ENCODE measurements around the gene PIM3.

PIM3 gene

DNA sequence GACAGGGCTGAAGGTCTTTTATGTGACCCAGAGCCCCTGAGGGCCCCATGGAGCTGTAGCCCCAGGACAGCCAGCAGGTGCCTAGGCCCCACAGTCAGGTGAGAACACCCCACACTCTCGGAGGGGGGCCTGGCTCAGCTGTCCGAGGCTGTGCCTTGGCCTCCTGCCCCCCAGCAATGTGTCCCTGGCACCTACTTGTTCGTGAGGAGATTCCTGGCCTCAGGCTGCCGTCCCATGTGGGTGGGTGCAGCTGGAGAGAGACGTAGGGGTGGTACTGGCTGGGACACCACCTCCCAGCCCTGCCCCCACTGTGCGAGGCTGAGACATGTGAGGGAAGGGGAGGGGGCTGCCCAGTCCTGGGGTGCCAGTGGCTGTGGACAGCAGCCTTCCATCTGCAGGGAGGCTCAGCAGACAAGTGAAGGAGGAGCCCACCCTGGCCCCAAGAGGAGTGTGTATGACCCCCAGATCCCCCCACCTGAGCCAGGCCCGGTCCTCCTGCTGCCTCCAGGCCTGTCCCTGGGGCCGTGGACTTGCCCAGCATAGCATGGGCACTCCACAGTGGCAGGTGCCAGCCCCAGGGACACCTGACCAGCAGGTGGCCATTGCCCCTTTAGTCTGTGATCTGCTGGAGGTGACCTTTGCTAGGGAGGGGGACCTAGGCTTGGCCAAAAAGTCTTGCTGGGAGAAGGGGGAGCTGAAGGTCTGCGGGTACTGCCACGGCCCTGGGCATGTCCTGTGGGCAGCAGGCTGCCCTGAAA lies 35.0 kb downstream of the PIM3 start:
- in situ Hi-C loops (cut with MboI; ENCODE audit: low pct_unique_long_range_greater_than_20kb, low sequenced_read_pairs) = no loop called here

DNA sequence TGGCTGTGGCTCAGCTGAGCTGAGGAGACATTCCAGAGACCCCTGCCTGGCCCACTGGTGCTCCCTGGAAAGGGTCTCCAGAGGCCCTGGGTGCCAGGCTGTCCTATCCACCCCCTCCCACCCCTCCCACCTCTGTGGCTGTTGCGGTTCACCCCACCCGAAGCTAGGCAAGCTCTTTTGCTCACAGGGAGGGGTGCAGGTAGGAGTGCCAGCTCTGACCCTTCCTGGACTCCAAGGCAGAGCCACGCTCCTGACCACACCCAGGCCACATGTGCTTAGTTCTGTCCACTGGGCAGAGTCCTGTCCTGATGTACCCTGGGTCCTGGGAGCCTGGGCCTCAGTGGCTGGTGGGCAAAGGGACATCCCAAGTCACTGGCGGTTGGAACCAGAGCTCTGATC lies 35.5 kb downstream of the PIM3 start:
- no peak for DNase-seq
- in situ Hi-C loops (cut with MboI; ENCODE audit: low pct_unique_long_range_greater_than_20kb, low sequenced_read_pairs) = no loop called here

More for the DNA sequence above, 35.0 kb downstream of the PIM3 start:
- no peak for DNase-seq

DNA sequence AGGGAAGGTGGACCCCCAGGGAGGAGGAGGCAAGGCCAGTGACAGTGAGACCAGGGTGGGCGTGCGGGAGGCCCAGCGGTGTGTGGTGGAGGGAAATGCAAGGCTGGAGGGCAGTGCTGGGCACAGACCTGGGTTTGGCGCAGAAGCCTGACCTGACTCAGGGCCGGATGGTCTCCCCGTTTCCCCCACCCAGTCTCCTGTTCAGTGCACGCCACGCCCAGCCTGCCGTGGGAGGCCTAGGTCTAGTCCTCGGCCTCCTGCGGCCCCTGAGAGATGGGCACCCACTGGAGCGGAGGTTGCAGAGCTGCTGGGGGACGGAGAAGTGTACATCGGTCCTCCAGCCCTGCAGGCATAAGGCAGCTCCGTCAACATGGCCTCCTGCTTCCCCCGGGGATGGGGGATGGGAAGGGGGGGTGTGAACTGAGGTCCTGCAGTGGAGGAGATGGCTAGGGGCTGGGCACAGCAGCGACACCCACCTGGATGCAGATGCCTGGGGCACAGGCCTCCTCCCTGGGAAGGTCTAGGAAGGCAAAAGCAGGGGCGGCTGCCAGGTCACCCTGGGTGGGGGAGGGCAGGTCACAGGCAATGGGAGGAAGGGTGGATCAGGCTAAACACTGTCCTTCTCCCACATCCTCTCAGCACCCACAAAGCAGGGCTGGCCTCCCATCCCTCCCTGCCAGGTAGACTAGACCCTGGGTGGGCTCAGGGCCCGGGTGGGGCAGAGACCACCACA lies 36.1 kb downstream of the PIM3 start:
- in situ Hi-C loops (cut with MboI; ENCODE audit: low pct_unique_long_range_greater_than_20kb, low sequenced_read_pairs) = no loop called here

DNA sequence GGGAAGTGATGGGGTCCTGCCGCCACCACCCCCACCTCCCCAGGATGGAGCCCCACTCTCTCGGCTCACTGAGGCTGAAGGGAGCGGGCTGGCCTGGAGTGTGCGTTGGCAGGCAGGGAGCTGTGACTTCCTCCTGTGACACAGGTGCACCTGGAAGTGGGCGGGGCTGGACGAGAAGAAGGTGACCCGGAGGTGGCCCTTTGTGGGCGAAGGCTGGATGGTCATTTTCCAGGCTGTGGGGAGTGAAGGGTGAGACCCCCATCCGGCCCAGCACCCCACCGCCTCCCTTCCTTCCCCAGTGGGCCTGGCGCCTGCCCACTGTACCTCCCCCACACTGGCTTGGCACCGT lies 36.7 kb downstream of the PIM3 start:
- no peak for DNase-seq
- in situ Hi-C loops (cut with MboI; ENCODE audit: low pct_unique_long_range_greater_than_20kb, low sequenced_read_pairs) = no loop called here

More for the DNA sequence above, 36.1 kb downstream of the PIM3 start:
- DNase-seq = no peak

DNA sequence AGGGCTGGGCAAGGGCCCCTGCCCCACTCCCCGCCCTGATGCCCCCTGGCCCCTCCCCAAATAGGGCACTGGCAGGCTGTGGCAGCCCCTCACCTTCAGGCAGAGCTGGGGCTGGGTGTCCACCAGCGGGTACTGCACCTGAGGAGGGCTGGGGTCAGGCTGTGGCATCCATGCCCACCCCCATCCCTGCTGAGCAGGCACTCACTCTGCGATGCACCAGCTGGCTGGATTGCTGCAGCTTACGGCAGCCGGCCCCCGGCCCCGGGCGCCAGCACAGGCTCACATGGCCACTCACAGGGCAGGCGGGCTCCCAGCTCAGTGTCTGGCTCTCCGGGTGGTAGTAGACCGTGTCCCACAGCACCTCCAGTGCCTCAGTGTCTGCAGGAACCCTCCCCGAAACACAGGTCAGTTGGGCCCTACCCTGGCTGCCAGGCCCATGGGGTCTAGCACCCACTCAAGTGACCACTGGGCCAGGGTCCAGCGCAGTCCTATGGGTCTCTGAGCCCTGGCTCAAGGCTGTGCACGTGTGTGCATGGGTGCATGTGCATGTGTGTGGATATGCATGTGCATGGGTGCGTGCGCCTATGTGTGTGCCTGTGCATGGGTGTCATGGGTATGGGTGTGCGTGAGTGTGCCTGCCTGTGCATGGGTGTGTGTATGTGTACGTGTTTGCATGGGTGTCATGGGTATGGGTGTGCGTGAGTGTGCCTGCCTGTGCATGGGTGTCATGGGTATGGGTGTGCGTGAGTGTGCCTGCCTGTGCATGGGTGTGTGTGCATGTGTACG lies 37.6 kb downstream of the PIM3 start:
- no peak for DNase-seq
- in situ Hi-C loops (cut with MboI; ENCODE audit: low pct_unique_long_range_greater_than_20kb, low sequenced_read_pairs) = no loop called here

DNA sequence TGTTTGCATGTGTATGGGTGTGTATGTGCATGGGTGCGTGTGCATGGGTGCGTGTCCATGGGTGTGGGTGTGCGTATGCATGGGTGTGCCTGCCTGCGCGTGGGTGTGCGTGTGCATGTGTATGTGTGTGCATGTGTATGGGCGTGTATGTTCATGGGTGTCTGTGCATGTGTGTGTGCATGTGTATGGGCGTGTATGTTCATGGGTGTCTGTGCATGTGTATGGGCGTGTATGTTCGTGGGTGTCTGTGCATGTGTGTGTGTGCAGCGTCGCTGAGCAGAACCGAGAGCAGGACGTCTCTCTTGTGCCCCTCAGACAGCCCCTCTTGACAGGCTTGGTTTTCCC lies 38.1 kb downstream of the PIM3 start:
- in situ Hi-C loops (cut with MboI; ENCODE audit: low pct_unique_long_range_greater_than_20kb, low sequenced_read_pairs) = no loop called here
- DNase-seq = no peak

DNA sequence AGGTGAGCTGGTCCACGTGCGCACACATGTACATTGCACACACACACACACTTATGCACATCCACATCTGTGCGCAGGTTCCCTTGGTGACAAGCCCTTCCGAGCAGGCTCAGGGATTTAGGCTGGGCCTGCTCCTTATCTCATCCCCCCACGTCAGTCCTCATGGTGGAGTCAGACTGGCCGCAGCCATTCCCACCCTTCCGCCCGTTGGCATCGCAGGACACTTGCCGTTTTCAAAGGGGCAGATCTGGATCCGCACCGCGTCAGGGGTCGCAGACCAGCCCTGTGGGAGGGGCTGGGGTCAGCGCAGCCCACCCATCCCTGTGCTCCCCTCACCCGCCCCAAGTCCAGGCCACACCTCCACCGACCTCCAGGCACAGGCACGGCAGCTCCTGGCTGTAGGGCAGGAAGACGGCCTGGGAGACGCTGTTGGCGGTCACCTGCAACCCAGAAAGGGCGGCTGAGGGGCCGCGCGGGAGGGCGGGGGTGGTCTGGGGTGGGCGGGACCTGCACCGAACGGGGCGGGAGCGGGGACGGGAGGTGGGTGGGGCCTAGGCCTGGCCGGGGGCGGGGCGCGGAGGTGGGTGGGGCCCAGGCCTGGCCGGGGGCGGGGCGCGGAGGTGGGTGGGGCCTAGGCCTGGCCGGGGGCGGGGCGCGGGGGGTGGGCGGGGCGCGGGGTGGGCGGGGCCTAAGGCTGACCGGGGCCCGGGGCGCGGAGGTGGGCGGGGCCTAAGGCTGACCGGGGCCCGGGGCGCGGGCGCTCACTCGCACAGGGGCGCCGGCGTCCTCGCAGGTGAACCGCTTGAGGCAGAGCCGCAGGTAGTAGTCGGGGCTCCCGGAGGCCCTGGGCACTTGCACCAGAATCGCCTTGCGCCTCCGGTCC lies 38.7 kb downstream of the PIM3 start:
- no peak for DNase-seq

DNA sequence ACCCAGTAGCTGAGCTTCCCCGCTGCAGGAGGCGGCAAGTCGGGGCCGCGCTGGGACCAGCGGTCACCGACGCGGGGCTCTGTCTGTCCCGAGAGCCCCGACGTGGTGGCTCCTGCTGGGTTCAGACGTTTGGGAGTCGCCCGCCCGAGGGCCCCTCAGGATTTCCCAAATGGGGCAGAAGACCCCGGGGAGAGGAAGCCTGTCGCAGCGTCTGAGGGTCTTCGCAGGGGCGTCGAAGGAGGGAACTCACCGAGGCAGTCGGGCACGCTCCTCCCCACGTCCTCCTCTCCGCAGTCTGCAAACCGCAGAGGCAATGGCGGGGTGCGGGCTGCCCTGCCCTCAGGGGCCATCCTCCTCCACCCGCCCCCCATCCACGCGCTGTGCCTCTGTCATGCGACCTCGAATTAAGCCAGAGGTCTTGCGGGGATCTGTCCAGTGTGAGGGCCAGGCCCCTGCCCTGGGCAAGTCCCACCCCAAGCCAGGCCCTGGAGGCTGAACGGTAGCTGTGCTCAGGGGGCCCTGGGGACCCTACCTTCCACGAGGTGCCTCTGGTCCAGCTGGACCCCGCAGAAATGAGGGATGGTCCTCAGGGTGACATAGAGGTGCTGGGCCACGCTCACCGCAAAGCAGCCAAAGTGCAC lies 39.5 kb downstream of the PIM3 start:
- in situ Hi-C loops (cut with MboI; ENCODE audit: low pct_unique_long_range_greater_than_20kb, low sequenced_read_pairs) = no loop called here

More for the DNA sequence above, 38.7 kb downstream of the PIM3 start:
- in situ Hi-C loops (cut with MboI; ENCODE audit: low pct_unique_long_range_greater_than_20kb, low sequenced_read_pairs) = no loop called here

DNA sequence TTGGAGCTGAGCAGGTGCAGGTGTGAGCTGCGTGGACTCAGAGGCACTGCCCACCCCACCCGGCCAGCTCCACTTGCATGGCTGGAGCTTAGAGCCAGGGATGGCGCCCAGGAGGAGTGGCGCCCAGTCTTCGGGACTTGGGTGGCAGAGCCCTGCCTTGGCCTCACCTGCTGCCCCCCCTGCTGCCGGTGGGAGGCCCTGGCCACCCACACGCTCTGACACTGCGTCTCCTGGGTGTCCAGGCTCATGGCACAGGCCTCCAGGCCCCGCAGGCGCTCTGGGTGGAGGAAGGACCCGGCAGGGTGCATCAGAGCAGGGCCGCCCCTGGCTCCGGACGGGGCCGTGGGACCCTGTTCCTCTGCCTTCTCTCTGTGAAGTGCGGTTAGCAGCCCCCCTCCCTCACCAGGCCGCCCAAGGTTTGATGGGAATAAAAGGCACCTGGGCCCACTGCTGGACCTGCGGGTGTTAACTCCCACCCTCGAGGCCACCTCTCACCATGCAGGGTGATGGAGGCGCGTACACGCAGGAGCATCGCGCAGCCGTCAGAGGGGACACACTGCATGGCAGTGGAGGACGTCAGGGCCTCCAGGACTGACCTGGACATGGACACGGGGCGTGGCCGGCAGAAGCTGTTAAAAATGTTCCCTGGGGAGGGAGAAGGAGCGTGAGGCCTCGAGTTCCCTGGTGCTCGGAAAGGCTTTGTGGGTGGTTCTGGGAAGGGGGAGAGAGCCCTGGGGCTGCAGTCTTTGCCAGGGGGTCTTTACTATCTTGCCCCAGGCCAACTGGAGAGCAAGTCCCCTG lies 40.2 kb downstream of the PIM3 start:
- DNase-seq = no peak
- in situ Hi-C loops (cut with MboI; ENCODE audit: low pct_unique_long_range_greater_than_20kb, low sequenced_read_pairs) = no loop called here

More for the DNA sequence above, 39.5 kb downstream of the PIM3 start:
- DNase-seq = no peak

DNA sequence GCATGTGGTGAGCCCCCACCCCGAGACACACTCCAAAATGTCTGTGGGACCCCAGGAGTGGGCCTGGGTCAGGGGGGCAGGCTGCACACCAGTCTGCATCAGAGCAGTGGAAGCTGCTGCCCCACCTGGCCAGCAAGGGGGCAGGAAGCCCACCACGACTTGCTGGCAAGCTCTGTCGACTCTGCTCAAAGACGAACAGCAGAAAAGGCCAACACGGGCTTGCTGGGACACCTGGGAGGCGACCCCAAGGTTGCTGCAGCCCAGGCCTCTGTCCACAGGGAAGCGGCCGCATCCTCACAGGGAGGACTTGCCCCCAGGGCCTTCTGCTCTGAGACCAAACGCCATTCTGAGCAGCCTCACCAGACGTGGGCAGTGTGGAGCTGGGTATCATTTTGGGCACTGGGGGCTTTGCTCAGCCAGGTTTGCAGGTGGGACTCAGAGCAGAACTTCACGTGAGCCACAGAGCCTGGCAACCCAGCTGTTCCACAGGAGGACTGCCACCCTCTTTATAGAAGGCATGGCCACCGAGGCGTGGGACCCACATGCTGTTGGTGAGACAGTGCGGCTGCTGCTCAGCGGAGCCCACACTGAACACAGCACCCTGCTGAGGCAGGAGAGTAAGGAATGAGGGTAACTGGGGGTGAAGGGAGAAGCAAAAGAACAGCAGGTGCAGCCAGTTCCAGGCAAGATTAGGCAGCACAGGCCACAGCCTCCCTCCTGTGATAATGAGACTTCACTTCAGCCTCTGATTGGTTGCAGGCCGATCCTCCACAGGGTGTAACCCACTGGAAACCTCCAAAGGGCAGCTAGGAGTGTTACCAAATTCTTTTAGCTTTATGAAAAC lies 41.0 kb downstream of the PIM3 start:
- no peak for DNase-seq
- in situ Hi-C loops (cut with MboI; ENCODE audit: low pct_unique_long_range_greater_than_20kb, low sequenced_read_pairs) = no loop called here

DNA sequence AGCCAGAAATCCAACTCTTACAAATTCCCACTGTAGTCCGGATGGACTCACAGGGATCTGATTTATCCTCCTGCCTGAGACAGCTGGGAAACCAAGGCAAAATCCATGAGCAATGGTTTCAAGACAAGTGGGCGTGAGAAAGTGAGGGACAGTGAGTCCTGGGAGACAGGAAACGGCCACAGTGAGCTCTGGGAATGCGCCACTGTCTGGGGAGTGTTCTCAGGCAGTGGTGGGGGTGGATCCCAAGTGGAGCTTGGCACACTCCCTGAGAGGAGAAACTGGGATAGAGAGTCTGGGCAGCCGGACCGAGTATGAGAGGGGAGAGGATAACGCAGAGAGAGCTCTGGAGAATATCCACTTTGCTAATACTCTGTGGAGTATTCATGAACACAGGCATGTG lies 42.2 kb downstream of the PIM3 start:
- in situ Hi-C loops (cut with MboI; ENCODE audit: low pct_unique_long_range_greater_than_20kb, low sequenced_read_pairs) = no loop called here
- DNase-seq = no peak

DNA sequence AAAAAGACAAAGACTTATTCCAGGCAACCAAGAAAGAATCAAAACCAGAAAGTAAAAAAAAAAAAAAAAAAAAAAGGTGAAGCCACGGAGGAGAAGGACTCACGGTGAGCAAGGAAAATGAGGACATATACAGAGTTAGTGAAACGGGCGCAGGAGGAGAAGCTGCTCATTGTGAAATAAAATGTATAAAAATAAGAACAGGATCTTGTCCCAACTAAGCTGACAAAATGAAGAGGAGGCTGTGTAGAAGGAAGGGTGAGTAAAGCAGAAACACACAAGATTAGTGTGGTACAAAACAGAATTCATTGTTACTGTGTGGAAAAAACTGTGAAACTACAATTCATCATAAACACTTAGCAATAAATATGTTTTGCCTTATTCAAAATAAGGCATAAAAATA lies 44.3 kb downstream of the PIM3 start:
- no peak for DNase-seq
- in situ Hi-C loops (cut with MboI; ENCODE audit: low pct_unique_long_range_greater_than_20kb, low sequenced_read_pairs) = no loop called here

DNA sequence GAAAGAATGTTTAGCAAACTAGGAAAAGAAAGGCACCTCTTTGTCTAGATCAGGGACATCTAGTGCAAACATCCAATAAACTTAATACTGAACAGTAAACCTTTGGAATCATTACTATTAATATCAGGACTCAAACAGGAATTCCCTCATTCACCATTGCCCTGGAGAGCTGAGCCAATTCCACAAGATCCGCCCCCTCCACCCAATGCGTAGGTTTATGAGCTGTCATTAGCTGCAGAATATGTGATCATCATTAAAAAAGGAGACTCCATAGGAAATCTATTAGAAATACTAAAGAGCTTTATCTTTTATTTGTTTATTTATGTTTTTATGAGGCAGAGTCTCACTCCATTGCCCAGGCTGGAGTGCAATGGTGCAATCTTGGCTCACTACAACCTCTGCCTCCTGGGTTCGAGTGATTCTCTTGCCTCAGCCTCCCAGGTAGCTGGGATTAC lies 46.5 kb downstream of the PIM3 start:
- DNase-seq = no peak
- in situ Hi-C loops (cut with MboI; ENCODE audit: low pct_unique_long_range_greater_than_20kb, low sequenced_read_pairs) = no loop called here

DNA sequence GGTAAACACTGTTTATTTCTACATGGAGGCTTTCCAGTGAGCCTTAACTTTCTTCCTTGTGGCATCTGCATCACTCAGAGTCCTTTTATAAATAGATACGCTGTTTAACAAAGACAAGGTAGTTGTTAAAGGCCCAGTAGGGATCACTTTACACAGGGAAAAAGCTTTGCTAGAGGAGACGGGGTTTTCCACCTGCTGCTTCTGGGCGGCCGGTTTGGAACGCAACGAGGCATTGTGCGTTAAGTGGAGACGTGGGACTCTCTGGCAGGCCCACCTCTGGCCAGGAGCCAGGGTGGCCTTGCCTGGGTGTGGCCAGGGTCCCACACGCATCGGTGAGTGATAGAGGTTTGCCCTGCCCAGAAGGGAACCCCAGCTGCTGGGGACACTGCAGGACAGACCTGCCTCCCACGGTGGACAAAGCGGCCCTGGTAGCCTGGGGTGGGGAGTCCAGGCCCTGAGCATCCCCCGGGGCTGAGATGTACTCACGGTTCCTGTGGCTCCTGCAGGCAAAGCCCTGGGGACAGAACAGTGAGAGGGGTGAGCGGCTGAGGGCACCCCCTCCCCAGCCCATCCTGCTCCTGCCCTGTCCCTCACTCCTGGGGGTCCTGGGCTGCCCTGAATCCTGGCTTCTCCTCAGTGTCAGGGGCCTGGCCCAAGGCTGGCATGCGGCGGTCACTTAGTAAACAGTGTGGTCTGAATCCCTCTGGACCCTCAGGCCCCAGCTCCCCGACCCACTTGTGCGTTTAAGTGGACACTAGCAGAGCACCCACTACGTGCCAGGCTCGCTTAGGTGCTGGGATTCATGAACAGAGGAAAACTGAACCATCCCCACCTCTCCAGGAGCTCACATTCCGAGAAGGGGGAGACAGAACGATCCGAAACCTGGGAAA lies 47.8 kb downstream of the PIM3 start:
- in situ Hi-C loops (cut with MboI; ENCODE audit: low pct_unique_long_range_greater_than_20kb, low sequenced_read_pairs) = no loop called here
- DNase-seq = no peak

DNA sequence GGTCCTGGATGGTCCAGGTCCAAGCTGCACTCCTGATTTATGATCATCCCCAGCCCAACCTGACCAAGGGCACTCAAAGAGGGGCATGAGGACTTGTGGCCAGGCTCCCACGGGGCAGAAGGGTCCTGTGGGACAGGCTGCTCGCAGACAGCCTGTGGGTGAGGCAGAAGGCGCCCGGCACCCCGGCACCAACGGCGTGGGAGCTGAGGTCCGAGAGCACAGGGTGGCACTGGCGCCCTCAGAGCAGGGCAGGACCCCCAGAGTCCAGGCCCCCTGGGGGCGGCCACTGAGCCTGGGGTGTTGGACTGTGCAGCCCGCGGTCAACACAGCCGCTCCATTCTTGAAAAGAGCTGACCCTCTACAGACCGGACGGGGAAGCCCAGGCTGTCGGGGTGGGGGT lies 48.7 kb downstream of the PIM3 start:
- DNase-seq = no peak
- in situ Hi-C loops (cut with MboI; ENCODE audit: low pct_unique_long_range_greater_than_20kb, low sequenced_read_pairs) = no loop called here

All from KBM-7 (cell line).